HG03457 (cell line): Measurements from ENCODE around the gene MRPS21.
"Not testable (repeated sequence)": the region's sequence is repeated elsewhere in the genome, so short reads cannot be mapped to it uniquely, and the experiment has no call there.

ENCODE experiments used
- ATAC-seq: cut with Tn5 transposase; IDR thresholded peaks from one replicate; pipeline ENCODE4 v1.9.1; 2021; ENCODE audit warnings: moderate number of reproducible peaks; ENCODE audit not compliant: unreplicated experiment

The MRPS21 gene

GRCh38 chr1:150281221-150281757 is 12.4 kb upstream of the MRPS21 start:
- no peak for ATAC-seq

- no peak for ATAC-seq
Measured at GRCh38 chr1:150281758-150282557, 11.7 kb upstream of the MRPS21 start, which contains the start of gene CIART. Gene CIART (plus strand): TSS chr1:150282554. CDS start chr1:150283268, 714 bp downstream.

GRCh38 chr1:150282558-150282958 is 11.1 kb upstream of the MRPS21 start:
- no peak for ATAC-seq

- no peak for ATAC-seq
Measured at GRCh38 chr1:150283260-150283659, 10.4 kb upstream of the MRPS21 start.

GRCh38 chr1:150288382-150288781 is 5.3 kb upstream of the MRPS21 start:
- ATAC-seq, result no peak

GRCh38 chr1:150288822-150289221 is 4.8 kb upstream of the MRPS21 start:
- ATAC-seq, result no peak

GRCh38 chr1:150295476-150295875 is 1.8 kb downstream of the MRPS21 start:
- no peak for ATAC-seq

- no peak for ATAC-seq
Measured at GRCh38 chr1:150299716-150300115, 6.1 kb downstream of the MRPS21 start.

- no peak for ATAC-seq
Measured at GRCh38 chr1:150302338-150302737, 8.7 kb downstream of the MRPS21 start.

- no peak for ATAC-seq
Measured at GRCh38 chr1:150302902-150303301, 9.2 kb downstream of the MRPS21 start.

GRCh38 chr1:150308585-150308984 is 14.9 kb downstream of the MRPS21 start:
- not testable (repeated sequence) for ATAC-seq

GRCh38 chr1:150309758-150310508 is 16.3 kb downstream of the MRPS21 start:
- ATAC-seq, result no peak

- ATAC-seq, result no peak
Measured at GRCh38 chr1:150311762-150312161, 18.1 kb downstream of the MRPS21 start.

- not testable (repeated sequence) for ATAC-seq
Measured at GRCh38 chr1:150314691-150315090, 21.0 kb downstream of the MRPS21 start.

- no peak for ATAC-seq
Measured at GRCh38 chr1:150320667-150320978, 27.0 kb downstream of the MRPS21 start.

GRCh38 chr1:150321826-150322166 is 28.1 kb downstream of the MRPS21 start:
- ATAC-seq, result no peak

GRCh38 chr1:150322310-150322709 is 28.6 kb downstream of the MRPS21 start:
- ATAC-seq, result no peak

- no peak for ATAC-seq
Measured at GRCh38 chr1:150332651-150333290, 39.1 kb downstream of the MRPS21 start.

- no peak for ATAC-seq
Measured at GRCh38 chr1:150346316-150346715, 52.7 kb downstream of the MRPS21 start.

GRCh38 chr1:150352866-150353265 is 59.2 kb downstream of the MRPS21 start:
- ATAC-seq, result no peak
